Mucosa of descending colon (tissue), 3 donors: ENCODE data around the gene CIROP. TPM values are rescaled to one million over a fixed set of nuclear protein-coding genes. Genes with fewer than 3 reads are reported as not detected.

Experiments used
- ATAC-seq: fragments of 200-7000 bp; cut with Tn5 transposase; one replicate; pipeline ENCODE4 v1.9.1; 2020; ENCODE audit warnings: mild to moderate bottlenecking, moderate library complexity
- DNase-seq, 3 donors: peaks; one replicate each; pipeline ENCODE4 v3.0.0-alpha.2; 2020
- H3K36me3 ChIP-seq: fragments of 200-600 bp; one replicate; pipeline ENCODE4 v1.8.0; 2021; ENCODE audit warnings: low read depth, mild to moderate bottlenecking
- H3K4me1 ChIP-seq: fragments of 200-600 bp; one replicate; pipeline ENCODE4 v1.8.0; 2021; ENCODE audit warnings: low read depth, mild to moderate bottlenecking
- H3K4me3 ChIP-seq: fragments of 200-600 bp; one replicate; pipeline ENCODE4 v1.8.0; 2021; ENCODE audit warnings: mild to moderate bottlenecking
- H3K9me3 ChIP-seq: fragments of 200-600 bp; one replicate; pipeline ENCODE4 v1.8.0; 2021; ENCODE audit warnings: mild to moderate bottlenecking
- CTCF ChIP-seq: fragments of 200-600 bp; IDR thresholded peaks from one replicate; pipeline ENCODE4 v1.8.0; 2022; ENCODE audit warnings: antibody characterized with exemption, mild to moderate bottlenecking
- intact Hi-C, 2 donors: fragments of 100-400 bp; cut with DNase I in 1 of 2; cut with micrococcal nuclease in 1 of 2; formaldehyde crosslinking; loops; one replicate each; pipeline versions ENCODE4 v1.11.0 to v1.11.1; 2022; cut with DNase I, micrococcal nuclease
- total RNA-seq, 3 donors: library from RNA; stranded (reverse); fragmentation: NEBNext Ultra II Directional in 2 of 3; extraction: Animal tissue kit (Norgen Biotek cat#: 25700) in 2 of 3; gene quantifications; one replicate each; pipeline versions ENCODE4 v1.2.1 to v1.2.4, GENCODE V29; 2021 to 2023
- donor health status: DM: no; HTN: no; CAD: no; lungs with moderate emphysema.
- donor health status: DM: no; HTN: no; CAD: no.
- donor health status: DM: no; HTN: yes; CAD: no.

The CIROP gene
- total RNA-seq, 3 donors from 2014 or later: 0.13 TPM; not detected in 2

DNA sequence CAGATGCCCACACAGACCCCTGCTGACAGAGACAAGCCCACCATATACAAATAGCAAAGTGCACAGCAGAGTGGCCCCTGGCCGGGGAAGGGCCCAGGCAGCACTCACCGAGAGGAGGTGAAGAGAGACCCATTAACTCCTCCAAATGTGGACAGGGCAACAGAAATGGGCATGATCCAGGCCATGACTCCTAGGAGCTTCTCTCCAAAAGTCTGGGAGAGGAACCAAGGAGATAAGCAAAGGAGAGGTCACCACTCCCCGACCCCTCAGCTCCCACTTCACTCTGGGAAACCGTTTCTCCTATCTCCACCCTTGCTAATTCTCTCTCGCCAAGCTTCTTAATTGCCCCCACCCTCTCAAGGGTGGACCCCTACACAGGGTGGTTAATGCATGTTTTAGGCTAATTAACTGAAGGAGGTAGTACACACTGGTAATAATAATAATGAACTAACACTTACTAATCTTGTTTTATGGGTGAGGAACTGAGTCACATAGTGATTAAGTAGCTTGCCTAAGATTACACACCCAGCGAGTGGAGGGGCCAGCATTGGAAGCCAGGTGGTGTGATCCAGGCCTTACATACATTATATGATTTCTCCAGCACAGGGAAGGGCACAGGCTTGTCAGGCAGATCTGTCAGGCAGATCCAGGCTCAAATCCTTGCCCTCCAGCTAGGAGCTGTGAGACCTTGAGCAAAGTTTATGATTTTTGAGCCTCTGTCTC lies 33.2 kb upstream of the CIROP start:
- intact Hi-C loops: no loop called here
- Histone ChIP-seq H3K4me3 (no peak overlapping the region), H3K4me1 (no peaks in the 10 kb centered on the region), H3K36me3 (no peaks in the 10 kb centered on the region), H3K9me3 (no peaks in the 10 kb centered on the region)
- no peak for ATAC-seq
- no peak for DNase-seq
- TF ChIP-seq CTCF: no peak

DNA sequence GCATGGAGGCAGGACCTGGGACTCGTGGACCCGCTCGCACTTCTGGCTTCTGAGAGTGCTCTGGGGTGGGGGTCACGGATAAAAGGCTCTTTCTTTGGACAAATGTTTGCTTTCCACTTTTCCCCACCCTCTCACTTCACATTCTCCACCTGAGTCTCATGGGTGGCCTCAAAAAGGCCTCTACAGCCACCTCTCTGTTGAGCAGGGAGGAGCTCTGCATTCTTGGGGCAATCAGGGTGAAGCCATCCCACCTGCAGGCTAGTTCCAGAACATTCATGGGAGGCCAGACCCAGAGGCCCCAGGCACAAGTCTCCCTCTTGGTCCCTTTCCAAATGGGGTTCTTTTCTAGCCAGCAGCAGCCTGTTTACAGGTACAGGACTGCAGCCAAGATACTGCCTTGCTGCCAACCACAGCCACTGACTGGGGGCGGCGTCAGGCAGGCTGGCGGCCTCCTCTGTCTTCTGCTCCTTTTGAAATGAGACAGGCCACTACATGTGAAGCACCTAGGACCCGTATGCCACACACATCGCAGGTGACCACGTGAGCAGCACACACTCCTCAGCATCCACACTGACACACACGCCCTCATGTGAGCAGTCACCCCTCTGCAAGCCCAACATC lies 32.5 kb upstream of the CIROP start:
- H3K4me3 ChIP-seq: no peak overlapping the region
- no peak for TF ChIP-seq CTCF
- H3K9me3 ChIP-seq: no peaks in the 10 kb centered on the region
- no peaks in the 10 kb centered on the region for H3K4me1 ChIP-seq
- H3K36me3 ChIP-seq: no peaks in the 10 kb centered on the region
- ATAC-seq: no peak
- intact Hi-C loops: no loop called here
- no peak for DNase-seq

- ATAC-seq (no peak), DNase-seq (no peak)
- H3K4me3 ChIP-seq: no peak overlapping the region
- TF ChIP-seq CTCF: no peak
- no peaks in the 10 kb centered on the region for H3K4me1 ChIP-seq
- H3K36me3 ChIP-seq: no peaks in the 10 kb centered on the region
- intact Hi-C loops: no loop called here
- no peaks in the 10 kb centered on the region for H3K9me3 ChIP-seq
Measured at GRCh38 chr14:23136566-23137133, 31.9 kb upstream of the CIROP start.

- intact Hi-C loops: no loop called here
- H3K36me3 ChIP-seq: no peaks in the 10 kb centered on the region
- TF ChIP-seq CTCF: no peak
Measured at GRCh38 chr14:23132970-23133369, 28.2 kb upstream of the CIROP start.

DNA sequence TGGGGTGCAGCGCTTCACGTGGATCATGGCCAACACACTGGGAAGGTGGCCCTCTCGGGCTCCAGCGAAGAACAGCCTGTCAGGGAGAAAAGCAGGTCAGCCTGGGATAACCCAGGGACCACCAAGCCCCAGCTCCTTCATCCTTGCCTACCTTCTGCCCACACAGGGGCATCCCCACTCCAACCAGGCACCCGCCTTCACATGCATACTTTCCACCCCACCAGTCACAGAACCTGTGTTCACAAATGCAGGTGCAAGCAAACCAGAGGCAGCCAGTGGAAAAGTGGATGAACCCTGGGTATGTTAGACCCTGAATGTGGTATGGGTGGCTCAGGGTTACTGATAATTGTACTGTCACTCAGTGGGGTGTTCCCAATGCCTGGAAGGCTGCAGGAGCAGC lies 26.7 kb upstream of the CIROP start:
- ATAC-seq: no peak
- DNase-seq: no peak
- H3K36me3 ChIP-seq: no peaks in the 10 kb centered on the region

More at GRCh38 chr14:23132970-23133369, 28.2 kb upstream of the CIROP start:
- no peak for ATAC-seq
- DNase-seq: no peak
- Histone ChIP-seq H3K4me1 (no peaks in the 10 kb centered on the region), H3K4me3 (no peak overlapping the region), H3K9me3 (no peaks in the 10 kb centered on the region)

More for the DNA sequence above, 26.7 kb upstream of the CIROP start:
- intact Hi-C loops: no loop called here
- no peaks in the 10 kb centered on the region for H3K4me1 ChIP-seq
- TF ChIP-seq CTCF: no peak
- H3K9me3 ChIP-seq: no peaks in the 10 kb centered on the region
- H3K4me3 ChIP-seq: no peak overlapping the region
